CD4-positive, CD25-positive, alpha-beta regulatory T cell (primary cell): ENCODE measurements around the gene CNN1. TPM values are rescaled to one million over a fixed set of nuclear protein-coding genes. Genes with fewer than 3 reads are reported as not detected.

Experiments
- ATAC-seq, 2 donors: fragments of 150-1000 bp; cut with Tn5 transposase; one replicate each; pipeline ENCODE4 v1.10.0; 2021; ENCODE audit warnings: low read depth in 2 of 2, moderate number of reproducible peaks in 2 of 2, moderate library complexity in 1 of 2
- DNase-seq, 3 donors: peaks; one replicate each; pipeline versions ENCODE4 v3.0.0 to v3.0.0-alpha.2; 2012 to 2022; ENCODE audit warnings: mixed read lengths in 1 of 3
- H3K27ac ChIP-seq: one replicate; pipeline ENCODE4 v1.7.0; 2013; ENCODE audit warnings: mild to moderate bottlenecking, low read length; ENCODE audit not compliant: insufficient read depth, poor library complexity, severe bottlenecking
- H3K27me3 ChIP-seq: one replicate; pipeline ENCODE4 v1.7.0; 2013; ENCODE audit warnings: low read length; ENCODE audit not compliant: control insufficient read depth, insufficient read depth
- H3K36me3 ChIP-seq: one replicate; pipeline ENCODE4 v1.7.0; 2013; ENCODE audit warnings: mild to moderate bottlenecking, low read length, moderate library complexity; ENCODE audit not compliant: control insufficient read depth, insufficient read depth
- H3K4me1 ChIP-seq: 2 replicates; pipeline ENCODE4 v1.7.0; 2013; ENCODE audit warnings: mild to moderate bottlenecking, low read length; ENCODE audit not compliant: insufficient read depth, control insufficient read depth, poor library complexity, severe bottlenecking
- H3K4me3 ChIP-seq: one replicate; pipeline ENCODE4 v1.7.0; 2013; ENCODE audit warnings: low read depth, mild to moderate bottlenecking, low read length, moderate library complexity
- H3K9me3 ChIP-seq, 2 experiments: 1 replicate in 1 of 2; 2 replicates in 1 of 2; pipeline ENCODE4 v1.7.0; 2013; ENCODE audit warnings: low read length in 2 of 2, mild to moderate bottlenecking in 1 of 2, moderate library complexity in 1 of 2; ENCODE audit not compliant: control insufficient read depth in 2 of 2
- H3K27ac Mint-ChIP-seq, 3 donors: one replicate each; pipeline ENCODE4 v1.8.0; 2020 to 2022; ENCODE audit warnings: mild to moderate bottlenecking in 3 of 3, mixed read lengths in 3 of 3, moderate library complexity in 2 of 3
- H3K27me3 Mint-ChIP-seq: one replicate; pipeline ENCODE4 v1.8.0; 2022; ENCODE audit warnings: mild to moderate bottlenecking, mixed read lengths
- H3K36me3 Mint-ChIP-seq: one replicate; pipeline ENCODE4 v1.8.0; 2020; ENCODE audit warnings: mixed read lengths
- H3K4me1 Mint-ChIP-seq, 4 donors: one replicate each; pipeline ENCODE4 v1.8.0; 2020 to 2022; ENCODE audit warnings: mixed read lengths in 4 of 4, mild to moderate bottlenecking in 1 of 4
- H3K4me3 Mint-ChIP-seq, 4 donors: one replicate each; pipeline ENCODE4 v1.8.0; 2020 to 2022; ENCODE audit warnings: mild to moderate bottlenecking in 4 of 4, mixed read lengths in 4 of 4, moderate library complexity in 3 of 4
- H3K9me3 Mint-ChIP-seq, 7 donors: one replicate each; pipeline ENCODE4 v1.8.0; 2020 to 2022; ENCODE audit warnings: mixed read lengths in 7 of 7, mild to moderate bottlenecking in 3 of 7, moderate library complexity in 2 of 7
- polyA plus RNA-seq, 4 donors: library from polyadenylated mRNA; unstranded; fragments of 300-500 nt; fragmentation: Illumina TruSeq; gene quantifications; one replicate each; pipeline ENCODE4 v1.2.3, GENCODE V29; 2021
- total RNA-seq: library from RNA; stranded (reverse); gene quantifications from one replicate; pipeline ENCODE4 v1.2.3, GENCODE V29; 2022

Gene CNN1
- total and polyA plus RNA-seq, 5 donors from 2014 or later = not detected

DNA sequence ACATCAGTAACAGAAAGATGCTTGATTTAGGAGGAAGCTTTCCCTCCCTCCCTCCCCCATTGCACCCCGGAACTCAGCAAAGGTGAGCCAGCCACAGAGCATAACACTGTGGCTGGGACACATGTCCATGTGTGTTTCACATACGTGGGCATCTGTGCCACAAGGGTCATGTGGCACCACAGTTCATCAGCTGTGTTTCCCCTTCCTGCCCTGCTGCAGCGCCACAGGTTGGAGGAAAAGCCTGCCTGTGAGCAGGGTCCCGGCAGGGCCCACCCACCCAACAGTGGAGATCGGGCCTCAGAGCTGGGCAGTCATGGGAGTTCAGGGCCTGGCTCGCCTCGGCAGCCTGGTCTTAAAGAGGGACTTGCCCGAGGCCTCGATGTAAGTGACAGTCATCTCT is 36.0 kb downstream of the CNN1 start:
- Mint-ChIP-seq H3K4me1 (peaks cover 0 to 22% (median 9%) of the 10 kb centered on the region in 4 donors), H3K9me3 (no peaks in the 10 kb centered on the region), H3K27ac (peak overlapping the region in 1 of 3 donors; percentile 58), H3K4me3 (no peak overlapping the region), H3K27me3 (no peaks in the 10 kb centered on the region), H3K36me3 (peaks cover 7% of the 10 kb centered on the region)
- H3K27ac ChIP-seq = no peak overlapping the region
- H3K9me3 ChIP-seq = no peaks in the 10 kb centered on the region
- no peaks in the 10 kb centered on the region for H3K27me3 ChIP-seq
- H3K4me3 ChIP-seq = no peak overlapping the region
- ATAC-seq (no peak), DNase-seq (peak in 1 of 3 donors; percentile 33)
- peaks cover 19% of the 10 kb centered on the region for H3K4me1 ChIP-seq
- H3K36me3 ChIP-seq = peaks cover 5% of the 10 kb centered on the region

DNA sequence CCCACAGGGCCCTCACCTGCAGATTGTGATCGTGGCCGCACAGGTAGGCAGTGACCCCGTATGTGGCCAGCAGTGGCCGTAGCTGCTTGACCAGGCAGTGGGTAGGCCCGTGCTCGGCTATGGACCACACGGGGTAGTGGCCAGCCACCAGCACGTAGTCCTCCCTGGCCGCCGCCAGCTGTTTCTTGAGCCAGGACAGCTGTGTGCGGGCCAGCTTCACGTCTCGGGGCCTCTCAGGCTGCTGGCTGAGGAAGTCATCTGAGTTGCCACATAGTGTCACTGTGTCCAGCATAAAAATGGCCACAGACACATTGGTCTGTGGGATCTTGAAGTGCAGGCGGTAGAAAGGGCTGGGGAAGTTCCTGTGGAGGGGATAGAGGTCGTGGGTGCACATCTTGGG is 37.6 kb downstream of the CNN1 start:
- Mint-ChIP-seq H3K36me3 (peaks cover 7% of the 10 kb centered on the region), H3K27ac (no peak overlapping the region), H3K4me1 (peaks cover 0 to 32% (median 14%) of the 10 kb centered on the region in 4 donors), H3K9me3 (no peaks in the 10 kb centered on the region), H3K27me3 (no peaks in the 10 kb centered on the region), H3K4me3 (peak overlapping the region; percentile 22 to 75 (median 54))
- no peaks in the 10 kb centered on the region for H3K27me3 ChIP-seq
- peaks cover 30% of the 10 kb centered on the region for H3K4me1 ChIP-seq
- no peak for DNase-seq
- peaks cover 5% of the 10 kb centered on the region for H3K36me3 ChIP-seq
- no peak overlapping the region for H3K4me3 ChIP-seq
- ATAC-seq = no peak
- no peak overlapping the region for H3K27ac ChIP-seq
- H3K9me3 ChIP-seq = no peaks in the 10 kb centered on the region

DNA sequence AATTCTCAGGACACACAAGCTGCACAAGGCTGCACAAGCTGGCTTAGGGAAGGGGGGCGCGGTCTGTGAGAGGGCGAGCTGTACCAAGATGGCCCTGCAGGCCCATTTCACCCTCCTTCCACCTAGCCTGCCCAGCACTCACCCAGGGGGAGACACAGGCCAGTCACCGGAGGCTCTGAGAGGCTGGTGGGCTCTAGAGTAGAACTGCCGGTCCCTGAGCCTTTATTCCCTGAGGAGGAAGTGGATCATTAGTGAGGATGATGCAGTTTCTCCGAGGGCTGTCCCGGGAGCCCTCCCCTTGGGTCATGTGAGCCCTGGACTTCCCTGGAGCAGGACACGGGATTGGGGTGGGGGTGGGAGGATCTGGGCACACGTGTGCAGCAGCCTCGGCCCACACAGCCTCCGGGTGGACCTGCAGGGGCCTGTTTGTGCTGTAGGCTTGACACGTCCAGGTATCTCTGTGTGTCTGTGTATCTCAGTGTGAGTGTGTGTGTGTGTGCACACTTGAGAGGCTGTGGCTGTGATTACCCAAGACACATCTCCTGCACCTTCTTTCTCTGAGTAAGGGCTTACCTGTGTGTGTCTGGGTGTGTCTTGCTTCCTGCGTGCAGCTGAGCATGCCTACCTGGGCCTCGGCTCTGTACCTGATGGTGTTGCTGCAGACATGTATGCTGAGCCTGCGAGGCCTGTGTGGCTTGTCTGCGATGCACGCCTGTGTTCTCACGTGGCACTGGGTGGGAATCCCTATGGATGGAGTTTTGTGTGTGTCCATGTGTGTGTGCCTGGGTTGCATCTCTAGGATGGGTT is 39.0 kb downstream of the CNN1 start, which contains the start of gene ACP5:
Gene ACP5, minus strand, starts transcription at position 195 of the 807 bp plus-strand sequence. CDS start 328 bp downstream, outside the sequence.
- Mint-ChIP-seq H3K27ac (peak within 1 kb of the TSS; percentile 73 to 85 (median 84)), H3K4me3 (peak within 1 kb of the TSS; percentile 80 to 93 (median 87)), H3K36me3 (peaks cover 7% of the 10 kb centered on the region), H3K27me3 (no peaks in the 10 kb centered on the region), H3K9me3 (no peaks in the 10 kb centered on the region), H3K4me1 (peaks cover 6 to 43% (median 22%) of the 10 kb centered on the region in 4 donors)
- DNase-seq (no peak), ATAC-seq (no peak)
- H3K4me1 ChIP-seq = peaks cover 43% of the 10 kb centered on the region
- H3K9me3 ChIP-seq = no peaks in the 10 kb centered on the region
- H3K36me3 ChIP-seq = peaks cover 5% of the 10 kb centered on the region
- H3K27me3 ChIP-seq = no peaks in the 10 kb centered on the region
- peak within 1 kb of the TSS; percentile 32 for H3K4me3 ChIP-seq
- H3K27ac ChIP-seq = peak within 1 kb of the TSS; percentile 59

DNA sequence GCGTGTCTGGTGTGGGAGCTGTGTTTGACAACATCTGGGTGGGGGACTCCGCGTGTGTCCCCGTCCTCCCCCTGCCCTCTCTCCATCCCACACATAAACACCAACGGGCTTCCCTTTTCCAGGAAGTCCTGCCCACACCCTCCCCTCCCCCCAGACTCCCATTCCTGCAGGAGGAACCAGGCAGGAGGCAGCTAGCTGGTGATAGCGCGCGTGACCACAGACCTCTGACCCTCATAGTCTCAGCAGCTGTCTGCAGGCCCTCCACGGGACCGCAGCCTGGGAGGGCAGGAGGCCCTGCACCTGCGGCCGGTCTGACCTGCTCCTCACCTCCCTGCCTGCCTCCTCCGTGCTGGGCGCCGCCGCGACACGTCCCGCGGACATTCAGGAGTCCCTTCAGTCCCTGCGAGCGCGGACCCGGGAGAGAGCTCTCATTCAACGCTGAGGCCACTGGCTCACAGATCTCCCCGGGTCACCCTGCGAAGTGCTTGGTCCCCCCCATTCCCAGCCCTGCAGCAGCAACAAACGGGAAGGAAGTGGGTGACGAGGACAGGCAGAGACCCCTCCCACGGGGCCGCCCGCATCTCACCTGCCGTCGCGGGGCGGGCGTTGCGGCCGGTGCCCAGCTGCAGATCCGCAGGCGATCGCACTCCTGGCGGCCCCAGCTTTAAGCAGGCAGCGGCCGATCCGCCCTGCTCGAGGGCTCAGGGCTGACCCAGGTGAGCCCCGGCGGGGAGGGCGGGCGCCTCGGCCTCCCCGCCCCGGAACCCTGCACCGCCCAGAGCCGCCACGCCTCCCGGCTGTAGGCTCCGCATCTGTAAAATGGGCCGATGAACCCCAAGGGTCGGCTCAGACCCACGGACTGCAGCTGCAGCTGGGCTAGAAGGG is 39.8 kb downstream of the CNN1 start:
- peak overlapping the region; percentile 73 to 85 (median 84) for H3K27ac Mint-ChIP-seq
- H3K9me3 Mint-ChIP-seq = no peaks in the 10 kb centered on the region
- peaks cover 6 to 43% (median 22%) of the 10 kb centered on the region in 4 donors for H3K4me1 Mint-ChIP-seq
- H3K27me3 Mint-ChIP-seq = no peaks in the 10 kb centered on the region
- H3K4me1 ChIP-seq = peaks cover 43% of the 10 kb centered on the region
- peaks cover 5% of the 10 kb centered on the region for H3K36me3 ChIP-seq
- H3K4me3 Mint-ChIP-seq = peak overlapping the region; percentile 78 to 93 (median 87)
- ATAC-seq (peak; percentile 65), DNase-seq (peak; percentile 24 to 66 (median 43))
- H3K36me3 Mint-ChIP-seq = peaks cover 7% of the 10 kb centered on the region
- no peaks in the 10 kb centered on the region for H3K9me3 ChIP-seq
- H3K27me3 ChIP-seq = no peaks in the 10 kb centered on the region
- peak overlapping the region; percentile 65 for H3K4me3 ChIP-seq
- H3K27ac ChIP-seq = peak overlapping the region; percentile 59

DNA sequence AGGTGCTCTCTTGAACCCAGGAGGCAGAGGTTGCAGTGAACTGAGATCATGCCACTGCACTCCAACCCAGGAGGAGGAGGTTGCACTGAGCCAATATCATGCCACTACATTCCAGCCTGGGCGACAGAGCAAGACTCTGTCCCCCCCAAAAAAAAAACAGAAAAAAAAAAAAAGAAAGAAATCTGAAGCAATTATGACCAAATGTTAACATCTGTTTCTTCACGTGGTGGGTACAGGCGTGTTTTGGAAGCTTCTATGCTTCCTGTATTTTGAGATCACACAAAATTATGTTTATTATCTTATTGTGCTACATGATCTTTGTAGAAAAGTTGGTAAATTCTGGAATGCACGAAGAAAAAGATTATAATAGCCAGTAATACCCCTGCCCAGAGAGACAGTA is 41.5 kb downstream of the CNN1 start:
- Histone ChIP-seq H3K9me3 (no peaks in the 10 kb centered on the region), H3K4me1 (peaks cover 43% of the 10 kb centered on the region), H3K27me3 (no peaks in the 10 kb centered on the region), H3K4me3 (no peak overlapping the region), H3K36me3 (peaks cover 5% of the 10 kb centered on the region), H3K27ac (peak overlapping the region; percentile 73)
- peaks cover 6 to 43% (median 22%) of the 10 kb centered on the region in 4 donors for H3K4me1 Mint-ChIP-seq
- H3K4me3 Mint-ChIP-seq = peak overlapping the region in 3 of 4 donors; percentile 44 to 52 (median 47)
- no peaks in the 10 kb centered on the region for H3K9me3 Mint-ChIP-seq
- ATAC-seq (no peak), DNase-seq (no peak)
- H3K27me3 Mint-ChIP-seq = no peaks in the 10 kb centered on the region
- peaks cover 7% of the 10 kb centered on the region for H3K36me3 Mint-ChIP-seq
- H3K27ac Mint-ChIP-seq = peak overlapping the region in 2 of 3 donors; percentile 31 to 48

GRCh38 chr19:11581740-11582139 is 43.1 kb downstream of the CNN1 start:
- peaks cover 43% of the 10 kb centered on the region for H3K4me1 ChIP-seq
- H3K4me3 ChIP-seq = peak overlapping the region; percentile 63
- H3K4me1 Mint-ChIP-seq = peaks cover 6 to 39% (median 21%) of the 10 kb centered on the region in 4 donors

DNA sequence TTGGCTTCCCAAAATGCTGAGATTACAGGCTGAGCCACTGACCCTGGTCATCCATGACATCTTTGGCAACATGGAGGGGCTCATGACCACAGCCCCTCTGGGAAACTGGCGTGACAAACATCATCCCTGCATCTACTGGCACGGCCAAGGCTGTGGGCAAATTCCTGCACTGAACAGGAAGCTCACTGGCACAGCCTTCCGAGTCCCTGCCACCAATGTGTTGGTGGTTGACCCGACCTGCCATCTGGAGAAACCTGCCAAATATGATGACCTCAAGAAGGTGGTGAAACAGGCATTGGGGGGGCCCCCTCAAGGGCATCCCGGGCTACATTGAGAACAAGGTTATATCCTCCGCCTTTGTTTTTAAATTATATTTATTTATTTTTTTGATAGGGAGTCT is 47.7 kb downstream of the CNN1 start:
- Histone ChIP-seq H3K36me3 (no peaks in the 10 kb centered on the region), H3K27me3 (no peaks in the 10 kb centered on the region), H3K9me3 (no peaks in the 10 kb centered on the region), H3K4me3 (no peak overlapping the region), H3K27ac (no peak overlapping the region), H3K4me1 (peaks cover 12% of the 10 kb centered on the region)
- Mint-ChIP-seq H3K27ac (no peak overlapping the region), H3K4me1 (peaks cover 6 to 14% (median 8%) of the 10 kb centered on the region in 4 donors), H3K27me3 (peaks cover 4% of the 10 kb centered on the region), H3K36me3 (no peaks in the 10 kb centered on the region), H3K9me3 (no peaks in the 10 kb centered on the region), H3K4me3 (no peak overlapping the region)
- ATAC-seq = no peak
- no peak for DNase-seq

More at GRCh38 chr19:11581740-11582139, 43.1 kb downstream of the CNN1 start:
- H3K36me3 Mint-ChIP-seq = peaks cover 3% of the 10 kb centered on the region
- H3K9me3 Mint-ChIP-seq = no peaks in the 10 kb centered on the region
- H3K36me3 ChIP-seq = no peaks in the 10 kb centered on the region
- ATAC-seq (peak; percentile 70), DNase-seq (peak in 2 of 3 donors; percentile 49 to 83)
- H3K27ac ChIP-seq = peak overlapping the region; percentile 73
- H3K4me3 Mint-ChIP-seq = peak overlapping the region; percentile 66 to 87 (median 81)
- peak overlapping the region; percentile 90 to 98 (median 90) for H3K27ac Mint-ChIP-seq
- H3K9me3 ChIP-seq = no peaks in the 10 kb centered on the region
- no peaks in the 10 kb centered on the region for H3K27me3 Mint-ChIP-seq
- H3K27me3 ChIP-seq = no peaks in the 10 kb centered on the region
